Measurements from ENCODE around the gene SLC26A8.

SLC26A8 gene

GRCh38 chr6:36067374-36068011, 43.1 kb upstream of the SLC26A8 start:
- no peak overlapping the region for H3K4me3 ChIP-seq (ENCODE audit: low read depth, low read length)
- H3K27me3 ChIP-seq (ENCODE audit: insufficient read depth, low read length) = no peaks in the 10 kb centered on the region
- no peak overlapping the region for H2AFZ ChIP-seq (ENCODE audit: low read length, unreplicated experiment)
- peaks cover 26% of the 10 kb centered on the region for H3K4me1 ChIP-seq (ENCODE audit: control insufficient read depth, insufficient read depth, low read length, unreplicated experiment)
- H3K36me3 ChIP-seq (ENCODE audit: insufficient read depth, low read length) = peaks cover 4% of the 10 kb centered on the region; the same call in 1 of the 2 replicates
- no peak overlapping the region for H3K27ac ChIP-seq (ENCODE audit: low read depth, low read length)
- peaks cover 59% of the 10 kb centered on the region for H3K79me2 ChIP-seq (ENCODE audit: control insufficient read depth, insufficient read depth, low read length, unreplicated experiment)

- Histone ChIP-seq H3K27me3 (ENCODE audit: insufficient read depth, low read length) (no peaks in the 10 kb centered on the region), H3K27ac (ENCODE audit: low read depth, low read length) (no peak overlapping the region), H3K79me2 (ENCODE audit: control insufficient read depth, insufficient read depth, low read length, unreplicated experiment) (peaks cover 54% of the 10 kb centered on the region), H3K36me3 (ENCODE audit: insufficient read depth, low read length) (peaks cover 4% of the 10 kb centered on the region; the same call in 1 of the 2 replicates), H2AFZ (ENCODE audit: low read length, unreplicated experiment) (no peak overlapping the region), H3K4me3 (ENCODE audit: low read depth, low read length) (no peak overlapping the region), H3K4me1 (ENCODE audit: control insufficient read depth, insufficient read depth, low read length, unreplicated experiment) (peaks cover 26% of the 10 kb centered on the region)
Measured at GRCh38 chr6:36066817-36067216, 42.4 kb upstream of the SLC26A8 start.

GRCh38 chr6:36065916-36066315, 41.5 kb upstream of the SLC26A8 start:
- H3K27me3 ChIP-seq (ENCODE audit: insufficient read depth, low read length) = no peaks in the 10 kb centered on the region
- H3K79me2 ChIP-seq (ENCODE audit: control insufficient read depth, insufficient read depth, low read length, unreplicated experiment) = peaks cover 46% of the 10 kb centered on the region
- peaks cover 8% of the 10 kb centered on the region; the same call in 1 of the 2 replicates for H3K36me3 ChIP-seq (ENCODE audit: insufficient read depth, low read length)

GRCh38 chr6:36064770-36065396, 40.4 kb upstream of the SLC26A8 start:
- H3K79me2 ChIP-seq (ENCODE audit: control insufficient read depth, insufficient read depth, low read length, unreplicated experiment) = peaks cover 43% of the 10 kb centered on the region

More at GRCh38 chr6:36065916-36066315, 41.5 kb upstream of the SLC26A8 start:
- no peak overlapping the region for H3K27ac ChIP-seq (ENCODE audit: low read depth, low read length)
- peaks cover 26% of the 10 kb centered on the region for H3K4me1 ChIP-seq (ENCODE audit: control insufficient read depth, insufficient read depth, low read length, unreplicated experiment)
- H3K4me3 ChIP-seq (ENCODE audit: low read depth, low read length) = no peak overlapping the region
- no peak overlapping the region for H2AFZ ChIP-seq (ENCODE audit: low read length, unreplicated experiment)

GRCh38 chr6:36063318-36064060, 39.0 kb upstream of the SLC26A8 start:
- Histone ChIP-seq H3K79me2 (ENCODE audit: control insufficient read depth, insufficient read depth, low read length, unreplicated experiment) (peaks cover 32% of the 10 kb centered on the region), H3K4me1 (ENCODE audit: control insufficient read depth, insufficient read depth, low read length, unreplicated experiment) (peaks cover 26% of the 10 kb centered on the region)

More at GRCh38 chr6:36064770-36065396, 40.4 kb upstream of the SLC26A8 start:
- Histone ChIP-seq H2AFZ (ENCODE audit: low read length, unreplicated experiment) (no peak overlapping the region), H3K4me3 (ENCODE audit: low read depth, low read length) (no peak overlapping the region), H3K4me1 (ENCODE audit: control insufficient read depth, insufficient read depth, low read length, unreplicated experiment) (peaks cover 26% of the 10 kb centered on the region), H3K36me3 (ENCODE audit: insufficient read depth, low read length) (peaks cover 13% of the 10 kb centered on the region; the same call in 1 of the 2 replicates), H3K27ac (ENCODE audit: low read depth, low read length) (no peak overlapping the region), H3K27me3 (ENCODE audit: insufficient read depth, low read length) (no peaks in the 10 kb centered on the region)

GRCh38 chr6:36062247-36062646, 37.8 kb upstream of the SLC26A8 start:
- Histone ChIP-seq H3K79me2 (ENCODE audit: control insufficient read depth, insufficient read depth, low read length, unreplicated experiment) (peaks cover 36% of the 10 kb centered on the region), H3K4me1 (ENCODE audit: control insufficient read depth, insufficient read depth, low read length, unreplicated experiment) (peaks cover 26% of the 10 kb centered on the region), H3K36me3 (ENCODE audit: insufficient read depth, low read length) (peaks cover 20% of the 10 kb centered on the region; the same call in 1 of the 2 replicates), H3K4me3 (ENCODE audit: low read depth, low read length) (no peak overlapping the region), H3K27ac (ENCODE audit: low read depth, low read length) (no peak overlapping the region), H2AFZ (ENCODE audit: low read length, unreplicated experiment) (no peak overlapping the region), H3K27me3 (ENCODE audit: insufficient read depth, low read length) (no peaks in the 10 kb centered on the region)

More at GRCh38 chr6:36063318-36064060, 39.0 kb upstream of the SLC26A8 start:
- Histone ChIP-seq H3K27ac (ENCODE audit: low read depth, low read length) (no peak overlapping the region), H3K36me3 (ENCODE audit: insufficient read depth, low read length) (peaks cover 20% of the 10 kb centered on the region; the same call in 1 of the 2 replicates), H2AFZ (ENCODE audit: low read length, unreplicated experiment) (no peak overlapping the region), H3K27me3 (ENCODE audit: insufficient read depth, low read length) (no peaks in the 10 kb centered on the region), H3K4me3 (ENCODE audit: low read depth, low read length) (no peak overlapping the region)

- no peak overlapping the region for H3K4me3 ChIP-seq (ENCODE audit: low read depth, low read length)
- H3K79me2 ChIP-seq (ENCODE audit: control insufficient read depth, insufficient read depth, low read length, unreplicated experiment) = peaks cover 46% of the 10 kb centered on the region
- peaks cover 20% of the 10 kb centered on the region; the same call in 1 of the 2 replicates for H3K36me3 ChIP-seq (ENCODE audit: insufficient read depth, low read length)
- no peak overlapping the region for H2AFZ ChIP-seq (ENCODE audit: low read length, unreplicated experiment)
- no peak overlapping the region for H3K27ac ChIP-seq (ENCODE audit: low read depth, low read length)
- H3K4me1 ChIP-seq (ENCODE audit: control insufficient read depth, insufficient read depth, low read length, unreplicated experiment) = peaks cover 25% of the 10 kb centered on the region
- no peaks in the 10 kb centered on the region for H3K27me3 ChIP-seq (ENCODE audit: insufficient read depth, low read length)
Measured at GRCh38 chr6:36061236-36061635, 36.8 kb upstream of the SLC26A8 start.

- H3K36me3 ChIP-seq (ENCODE audit: insufficient read depth, low read length) = peaks cover 11% of the 10 kb centered on the region; the same call in 1 of the 2 replicates
- H3K4me1 ChIP-seq (ENCODE audit: control insufficient read depth, insufficient read depth, low read length, unreplicated experiment) = peaks cover 8% of the 10 kb centered on the region
- no peaks in the 10 kb centered on the region for H3K27me3 ChIP-seq (ENCODE audit: insufficient read depth, low read length)
- H2AFZ ChIP-seq (ENCODE audit: low read length, unreplicated experiment) = no peak overlapping the region
- no peak overlapping the region for H3K27ac ChIP-seq (ENCODE audit: low read depth, low read length)
- H3K4me3 ChIP-seq (ENCODE audit: low read depth, low read length) = no peak overlapping the region
- H3K79me2 ChIP-seq (ENCODE audit: control insufficient read depth, insufficient read depth, low read length, unreplicated experiment) = peaks cover 52% of the 10 kb centered on the region
Measured at GRCh38 chr6:36056178-36056577, 31.7 kb upstream of the SLC26A8 start.

- Histone ChIP-seq H3K4me3 (ENCODE audit: low read depth, low read length) (no peak overlapping the region), H3K36me3 (ENCODE audit: insufficient read depth, low read length) (peaks cover 8% of the 10 kb centered on the region; the same call in 1 of the 2 replicates), H3K27ac (ENCODE audit: low read depth, low read length) (no peak overlapping the region), H3K4me1 (ENCODE audit: control insufficient read depth, insufficient read depth, low read length, unreplicated experiment) (peaks cover 8% of the 10 kb centered on the region), H3K79me2 (ENCODE audit: control insufficient read depth, insufficient read depth, low read length, unreplicated experiment) (peaks cover 61% of the 10 kb centered on the region), H2AFZ (ENCODE audit: low read length, unreplicated experiment) (no peak overlapping the region), H3K27me3 (ENCODE audit: insufficient read depth, low read length) (no peaks in the 10 kb centered on the region)
Measured at GRCh38 chr6:36054956-36055355, 30.5 kb upstream of the SLC26A8 start.

- H3K27me3 ChIP-seq (ENCODE audit: insufficient read depth, low read length) = no peaks in the 10 kb centered on the region
- H2AFZ ChIP-seq (ENCODE audit: low read length, unreplicated experiment) = no peak overlapping the region
- H3K36me3 ChIP-seq (ENCODE audit: insufficient read depth, low read length) = 0 out of 2 replicates have a peak, but pooled peaks cover 3% of the 10 kb centered on the region
- H3K4me1 ChIP-seq (ENCODE audit: control insufficient read depth, insufficient read depth, low read length, unreplicated experiment) = peaks cover 8% of the 10 kb centered on the region
- no peak overlapping the region for H3K27ac ChIP-seq (ENCODE audit: low read depth, low read length)
- no peak overlapping the region for H3K4me3 ChIP-seq (ENCODE audit: low read depth, low read length)
- peaks cover 65% of the 10 kb centered on the region for H3K79me2 ChIP-seq (ENCODE audit: control insufficient read depth, insufficient read depth, low read length, unreplicated experiment)
Measured at GRCh38 chr6:36054415-36054814, 30.0 kb upstream of the SLC26A8 start.
